Liver (tissue), 3 donors: ENCODE results near the gene CES5A.
"Not testable (repeated sequence)": the region's sequence is repeated elsewhere in the genome, so short reads cannot be mapped to it uniquely, and the experiment has no call there.

Experiments
- EGR1 ChIP-seq, 2 donors: IDR thresholded peaks; 2 replicates each; pipeline ENCODE4 v1.6.1; 2016 to 2018; ENCODE audit warnings: antibody characterized with exemption in 2 of 2, low read depth in 2 of 2
- GABPA ChIP-seq, 2 donors: IDR thresholded peaks in 1 of 2; conservative IDR thresholded peaks in 1 of 2; 2 replicates each; pipeline ENCODE4 v1.6.1; 2016; ENCODE audit warnings: antibody characterized with exemption in 2 of 2, mild to moderate bottlenecking in 1 of 2, moderate library complexity in 1 of 2
- JUND ChIP-seq, 2 donors: IDR thresholded peaks; 2 replicates each; pipeline ENCODE4 v1.6.1; 2016; ENCODE audit warnings: antibody characterized with exemption in 2 of 2
- MAX ChIP-seq: IDR thresholded peaks from 2 replicates; pipeline ENCODE4 v1.6.1; 2016; ENCODE audit warnings: antibody characterized with exemption
- NR2F2 ChIP-seq: IDR thresholded peaks from 2 replicates; pipeline ENCODE4 v1.6.1; 2016; ENCODE audit warnings: antibody characterized with exemption
- RAD21 ChIP-seq, 2 donors: IDR thresholded peaks; 2 replicates each; pipeline ENCODE4 v1.6.1; 2016; ENCODE audit warnings: antibody characterized with exemption in 2 of 2, mild to moderate bottlenecking in 2 of 2
- REST ChIP-seq: IDR thresholded peaks from 2 replicates; pipeline ENCODE4 v1.6.1; 2016; ENCODE audit warnings: antibody characterized with exemption, mild to moderate bottlenecking
- SP1 ChIP-seq: IDR thresholded peaks from 2 replicates; pipeline ENCODE4 v1.6.1; 2018; ENCODE audit warnings: antibody characterized with exemption, mild to moderate bottlenecking
- TAF1 ChIP-seq: conservative IDR thresholded peaks from 2 replicates; pipeline ENCODE4 v1.6.1; 2016; ENCODE audit warnings: antibody characterized with exemption, mild to moderate bottlenecking
- YY1 ChIP-seq: IDR thresholded peaks from 2 replicates; pipeline ENCODE4 v1.6.1; 2016; ENCODE audit warnings: antibody characterized with exemption, mild to moderate bottlenecking
- ZBTB33 ChIP-seq: IDR thresholded peaks from 2 replicates; pipeline ENCODE4 v1.6.1; 2016; ENCODE audit warnings: antibody characterized with exemption
- TF ChIP-seq, protein P1 (sequence below): fragments of 150-350 bp; IDR thresholded peaks from 2 replicates; pipeline ENCODE4 v1.5.1; 2017; ENCODE audit warnings: improper control_type of control experiment, low read depth, low read length; ENCODE audit not compliant: missing input control
- TF ChIP-seq, protein P2 (sequence below): IDR thresholded peaks from 2 replicates; pipeline ENCODE4 v1.6.1; 2016; ENCODE audit warnings: antibody characterized with exemption
- donor health status: healthy.
- donor health status: healthy.

DNA sequence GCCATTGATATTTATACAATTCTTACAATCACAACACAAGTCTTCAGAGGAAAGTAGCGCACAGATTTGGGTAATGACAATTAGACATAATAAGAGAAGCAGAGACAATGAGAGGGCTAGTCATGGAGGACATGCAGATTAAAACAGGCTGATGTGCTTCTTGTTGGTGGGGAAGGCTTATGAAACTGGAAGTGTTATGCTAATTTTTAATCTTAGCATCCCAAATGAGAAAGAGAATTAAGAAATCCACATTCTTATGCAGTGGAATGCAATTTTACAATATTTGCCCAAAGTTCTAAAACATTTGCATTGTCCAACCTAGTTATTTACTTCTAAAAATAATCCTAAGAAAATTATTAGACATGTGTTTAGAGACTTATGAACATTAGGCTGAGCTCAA lies 66.9 kb downstream of the CES5A start:
- not testable (repeated sequence) for TF ChIP-seq EGR1 (IDR thresholded peaks at IDR 0.05; ENCODE audit: low read depth in 2 of 2); RAD21 (IDR thresholded peaks at IDR 0.05); TAF1; JUND (IDR thresholded peaks at IDR 0.05); SP1; NR2F2; ZBTB33; REST; MAX; YY1; GABPA (IDR thresholded peaks at IDR 0.05 in 1 of 2, conservative IDR thresholded peaks at IDR 0.05 in 1 of 2)
- TF ChIP-seq, protein P1, sequence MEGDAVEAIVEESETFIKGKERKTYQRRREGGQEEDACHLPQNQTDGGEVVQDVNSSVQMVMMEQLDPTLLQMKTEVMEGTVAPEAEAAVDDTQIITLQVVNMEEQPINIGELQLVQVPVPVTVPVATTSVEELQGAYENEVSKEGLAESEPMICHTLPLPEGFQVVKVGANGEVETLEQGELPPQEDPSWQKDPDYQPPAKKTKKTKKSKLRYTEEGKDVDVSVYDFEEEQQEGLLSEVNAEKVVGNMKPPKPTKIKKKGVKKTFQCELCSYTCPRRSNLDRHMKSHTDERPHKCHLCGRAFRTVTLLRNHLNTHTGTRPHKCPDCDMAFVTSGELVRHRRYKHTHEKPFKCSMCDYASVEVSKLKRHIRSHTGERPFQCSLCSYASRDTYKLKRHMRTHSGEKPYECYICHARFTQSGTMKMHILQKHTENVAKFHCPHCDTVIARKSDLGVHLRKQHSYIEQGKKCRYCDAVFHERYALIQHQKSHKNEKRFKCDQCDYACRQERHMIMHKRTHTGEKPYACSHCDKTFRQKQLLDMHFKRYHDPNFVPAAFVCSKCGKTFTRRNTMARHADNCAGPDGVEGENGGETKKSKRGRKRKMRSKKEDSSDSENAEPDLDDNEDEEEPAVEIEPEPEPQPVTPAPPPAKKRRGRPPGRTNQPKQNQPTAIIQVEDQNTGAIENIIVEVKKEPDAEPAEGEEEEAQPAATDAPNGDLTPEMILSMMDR = not testable (repeated sequence)
- TF ChIP-seq, protein P2, sequence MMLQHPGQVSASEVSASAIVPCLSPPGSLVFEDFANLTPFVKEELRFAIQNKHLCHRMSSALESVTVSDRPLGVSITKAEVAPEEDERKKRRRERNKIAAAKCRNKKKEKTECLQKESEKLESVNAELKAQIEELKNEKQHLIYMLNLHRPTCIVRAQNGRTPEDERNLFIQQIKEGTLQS = not testable (repeated sequence)
